SK-N-SH (cell line): ENCODE measurements around the gene PLK2.

Experiments
- CTCF ChIP-seq: fragments of 200-600 bp; sonication (generic); IDR thresholded peaks from 2 replicates; pipeline ENCODE4 v1.6.1; 2017; ENCODE audit warnings: antibody characterized with exemption, mild to moderate bottlenecking, moderate library complexity
- FOXJ3 ChIP-seq: sonication (generic); formaldehyde crosslinking; IDR thresholded peaks from 2 replicates; pipeline ENCODE4 v1.5.1; 2020; ENCODE audit warnings: mild to moderate bottlenecking, missing genetic modification reagents
- FOXM1 ChIP-seq: IDR thresholded peaks from 2 replicates; pipeline ENCODE4 v1.4.0; 2012; ENCODE audit warnings: low read depth, mild to moderate bottlenecking
- GABPA ChIP-seq: IDR thresholded peaks from 2 replicates; pipeline ENCODE4 v1.4.0; 2012; ENCODE audit warnings: low read depth, mild to moderate bottlenecking
- POLR2AphosphoS5 ChIP-seq: IDR thresholded peaks from 2 replicates; pipeline ENCODE4 v1.6.1; 2012; ENCODE audit warnings: low read depth, low read length
- RAD21 ChIP-seq: IDR thresholded peaks from 2 replicates; pipeline ENCODE4 v1.6.1; 2012; ENCODE audit warnings: mild to moderate bottlenecking, low read length
- REST ChIP-seq: IDR thresholded peaks from 2 replicates; pipeline ENCODE4 v1.6.1; 2012; ENCODE audit warnings: mild to moderate bottlenecking, low read depth, low read length, moderate library complexity
- SMC3 ChIP-seq: IDR thresholded peaks from 2 replicates; pipeline ENCODE4 v1.6.1; 2012; ENCODE audit warnings: low read depth, low read length, improper control_type of control experiment
- USF1 ChIP-seq: IDR thresholded peaks from 2 replicates; pipeline ENCODE4 v1.4.0; 2012; ENCODE audit warnings: low read depth, borderline replicate concordance
- USF2 ChIP-seq: fragments of 150-350 bp; IDR thresholded peaks from 2 replicates; pipeline ENCODE4 v1.6.1; 2017; ENCODE audit warnings: antibody characterized with exemption, low read length, low read depth, borderline replicate concordance

GRCh38 chr5:58466939-58467338 is 7.1 kb upstream of the PLK2 start:
- TF ChIP-seq USF2, result no peak
- no peak for TF ChIP-seq CTCF
- no peak for TF ChIP-seq RAD21
- no peak for TF ChIP-seq SMC3
- no peak for TF ChIP-seq FOXM1
- TF ChIP-seq POLR2AphosphoS5, result no peak
- TF ChIP-seq USF1, result no peak
- TF ChIP-seq REST, result no peak
- no peak for TF ChIP-seq GABPA
- no peak for TF ChIP-seq FOXJ3 (CRISPR knock-in tag)
